Keratinocyte (primary cell): ENCODE measurements around the gene TNNT1. TPM values are rescaled to one million over a fixed set of nuclear protein-coding genes. Genes with fewer than 3 reads are reported as not detected.
A peak's percentile ranks its signal among the peaks of the same experiment; 100 is the strongest.

Experiments
- DNase-seq: peaks from one replicate; pipeline ENCODE4 v3.0.0-alpha.2; 2011; ENCODE audit warnings: low read depth, missing footprints, low spot score
- FAIRE-seq: peaks from 2 replicates; lab custom pipeline; 2011; peaks lifted over from hg19 to GRCh38; lab: Jason Lieb, UNC
- H2AFZ ChIP-seq: 2 replicates; pipeline ENCODE4 v1.6.0; 2012; ENCODE audit warnings: low read length, control low read depth, inconsistent platforms; ENCODE audit not compliant: control insufficient read depth
- H3K27ac ChIP-seq: 2 replicates; pipeline ENCODE4 v1.5.1; 2011; ENCODE audit warnings: low read length; ENCODE audit not compliant: control insufficient read depth, insufficient read depth
- H3K27me3 ChIP-seq: 3 replicates; pipeline ENCODE4 v1.6.0; 2011; ENCODE audit warnings: low read length; ENCODE audit not compliant: control insufficient read depth, insufficient read depth; ENCODE audit errors: extremely low read depth
- H3K36me3 ChIP-seq, 2 experiments: 2 replicates in 1 of 2; 3 replicates in 1 of 2; pipeline ENCODE4 v1.5.1; 2011; ENCODE audit warnings: low read length in 2 of 2, mild to moderate bottlenecking in 1 of 2; ENCODE audit not compliant: control insufficient read depth in 2 of 2, insufficient read depth in 2 of 2; ENCODE audit errors: extremely low read depth in 1 of 2
- H3K4me1 ChIP-seq: 3 replicates; pipeline ENCODE4 v1.5.1; 2011; ENCODE audit warnings: low read length; ENCODE audit not compliant: control insufficient read depth, insufficient read depth; ENCODE audit errors: extremely low read depth
- H3K4me2 ChIP-seq: 3 replicates; pipeline ENCODE4 v1.6.0; 2011; ENCODE audit warnings: low read depth, low read length; ENCODE audit not compliant: control insufficient read depth, insufficient read depth; ENCODE audit errors: extremely low read depth
- H3K4me3 ChIP-seq, 3 experiments: fragments of 200-600 bp in 1 of 3; sonication (generic) in 1 of 3; 2 replicates in 2 of 3; 3 replicates in 1 of 3; pipeline ENCODE4 v1.5.1; 2011 to 2016; ENCODE audit warnings: low read length in 3 of 3, mild to moderate bottlenecking in 3 of 3, control low read depth in 2 of 3, inconsistent platforms in 1 of 3, low read depth in 1 of 3, mixed read lengths in 1 of 3, mixed run types in 1 of 3, moderate library complexity in 1 of 3; ENCODE audit not compliant: control insufficient read depth in 2 of 3, insufficient read depth in 2 of 3; ENCODE audit errors: extremely low read depth in 1 of 3
- H3K79me2 ChIP-seq: 2 replicates; pipeline ENCODE4 v1.6.0; 2012; ENCODE audit warnings: low read length; ENCODE audit not compliant: control insufficient read depth, insufficient read depth
- H3K9ac ChIP-seq: 3 replicates; pipeline ENCODE4 v1.6.0; 2011; ENCODE audit warnings: low read length; ENCODE audit not compliant: control insufficient read depth, insufficient read depth; ENCODE audit errors: extremely low read depth
- H3K9me1 ChIP-seq: 3 replicates; pipeline ENCODE4 v1.6.0; 2011; ENCODE audit warnings: low read length; ENCODE audit not compliant: control insufficient read depth, insufficient read depth; ENCODE audit errors: extremely low read depth
- H3K9me3 ChIP-seq: 2 replicates; pipeline ENCODE4 v1.5.1; 2012; ENCODE audit warnings: low read depth, low read length; ENCODE audit not compliant: control insufficient read depth
- H4K20me1 ChIP-seq: 3 replicates; pipeline ENCODE4 v1.6.0; 2011; ENCODE audit warnings: low read length; ENCODE audit not compliant: control insufficient read depth, insufficient read depth; ENCODE audit errors: extremely low read depth
- EZH2 ChIP-seq: IDR thresholded peaks from one replicate; pipeline ENCODE4 v1.6.1; 2012; ENCODE audit warnings: inconsistent platforms, mild to moderate bottlenecking, low read length, moderate library complexity
- dilution Hi-C: fragments of 300-500 bp; cut with MboI; formaldehyde crosslinking; loops from one replicate; pipeline ENCODE4 v1.7.0; 2020; ENCODE audit warnings: low sequenced_read_pairs; ENCODE audit not compliant: extremely low pct_ligation_motif_present
- polyA plus RNA-seq, 5 experiments: library from polyadenylated mRNA; depleted of rRNA in 3 of 5; stranded (reverse) in 3 of 5; stranded (forward) in 1 of 5; unstranded in 1 of 5; fragments of >200 nt; gene quantifications; 1 replicate in 1 of 5; 2 replicates in 3 of 5; 3 replicates in 1 of 5; pipeline versions ENCODE4 v1.2.1 to v1.2.3, GENCODE V29; 2011 to 2012; ENCODE audit warnings: missing spikeins in 2 of 5, low read depth in 1 of 5, low replicate concordance in 1 of 5
- TF ChIP-seq, protein P1 (sequence below), 3 experiments: IDR thresholded peaks in 1 of 3; conservative IDR thresholded peaks in 1 of 3; optimal IDR thresholded peaks in 1 of 3; 2 replicates in 2 of 3; 3 replicates in 1 of 3; pipeline versions ENCODE3 to v1.5.1; 2011; ENCODE audit warnings: low read length in 3 of 3, mild to moderate bottlenecking in 3 of 3, moderate library complexity in 2 of 3, control low read depth in 1 of 3, inconsistent platforms in 1 of 3; ENCODE audit not compliant: insufficient read depth in 2 of 3; ENCODE audit errors: extremely low read depth in 1 of 3

Gene TNNT1
- polyA plus RNA-seq, 1 donor (not counting 4 experiments of a cell fraction or from before 2014, with no cell fraction given) = 99.6 TPM

DNA sequence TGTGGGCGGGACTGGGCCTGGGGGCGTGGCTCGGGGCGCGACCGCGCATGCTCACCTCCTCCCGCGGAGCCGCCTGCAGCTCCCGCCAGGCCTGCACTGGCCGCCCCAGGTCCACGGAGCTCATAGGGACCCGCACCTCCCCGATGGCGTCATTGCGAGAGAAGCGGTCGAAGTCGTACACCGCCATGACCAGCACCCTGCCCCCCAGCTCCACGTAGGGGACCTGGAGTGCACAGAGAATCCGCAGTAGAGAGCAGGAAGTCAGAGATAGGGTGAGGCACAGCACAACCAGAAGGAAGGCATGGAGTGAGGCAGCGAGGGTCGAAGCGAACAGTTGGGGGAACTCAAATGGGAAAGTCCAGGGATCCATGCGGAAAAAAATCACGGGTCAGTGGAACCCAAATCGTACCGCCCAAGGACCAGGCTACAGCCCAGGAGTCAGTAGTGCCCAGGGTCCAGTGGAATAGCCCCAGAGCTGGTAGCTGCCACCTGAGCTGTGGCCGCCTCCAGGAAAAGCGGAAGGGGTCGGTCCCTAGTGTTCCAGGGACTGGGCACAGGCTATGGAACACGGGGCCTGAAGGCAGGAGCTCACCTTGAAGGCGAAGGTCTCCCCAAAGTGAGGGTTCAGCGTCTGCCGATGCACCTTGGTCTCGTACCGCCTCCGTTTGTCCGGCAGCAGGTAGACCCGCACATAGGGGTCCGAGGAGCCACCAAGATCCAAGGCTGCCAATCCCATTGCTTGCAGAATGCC, 26.3 kb upstream of the TNNT1 start:
- Histone ChIP-seq H3K4me3 (no peak overlapping the region), H2AFZ (no peak overlapping the region), H3K9ac (no peak overlapping the region), H3K27ac (no peak overlapping the region), H3K4me2 (no peak overlapping the region), H3K9me3 (no peaks in the 10 kb centered on the region), H3K9me1 (no peaks in the 10 kb centered on the region), H3K27me3 (peaks cover under 1% of the 10 kb centered on the region), H4K20me1 (peaks cover 2% of the 10 kb centered on the region), H3K79me2 (no peaks in the 10 kb centered on the region), H3K4me1 (peaks cover 7% of the 10 kb centered on the region), H3K36me3 (peaks cover 0 to 4% of the 10 kb centered on the region in 2 experiments)
- DNase-seq = no peak
- FAIRE-seq = no peak
- dilution Hi-C loops = no loop called here
- TF ChIP-seq, protein P1, sequence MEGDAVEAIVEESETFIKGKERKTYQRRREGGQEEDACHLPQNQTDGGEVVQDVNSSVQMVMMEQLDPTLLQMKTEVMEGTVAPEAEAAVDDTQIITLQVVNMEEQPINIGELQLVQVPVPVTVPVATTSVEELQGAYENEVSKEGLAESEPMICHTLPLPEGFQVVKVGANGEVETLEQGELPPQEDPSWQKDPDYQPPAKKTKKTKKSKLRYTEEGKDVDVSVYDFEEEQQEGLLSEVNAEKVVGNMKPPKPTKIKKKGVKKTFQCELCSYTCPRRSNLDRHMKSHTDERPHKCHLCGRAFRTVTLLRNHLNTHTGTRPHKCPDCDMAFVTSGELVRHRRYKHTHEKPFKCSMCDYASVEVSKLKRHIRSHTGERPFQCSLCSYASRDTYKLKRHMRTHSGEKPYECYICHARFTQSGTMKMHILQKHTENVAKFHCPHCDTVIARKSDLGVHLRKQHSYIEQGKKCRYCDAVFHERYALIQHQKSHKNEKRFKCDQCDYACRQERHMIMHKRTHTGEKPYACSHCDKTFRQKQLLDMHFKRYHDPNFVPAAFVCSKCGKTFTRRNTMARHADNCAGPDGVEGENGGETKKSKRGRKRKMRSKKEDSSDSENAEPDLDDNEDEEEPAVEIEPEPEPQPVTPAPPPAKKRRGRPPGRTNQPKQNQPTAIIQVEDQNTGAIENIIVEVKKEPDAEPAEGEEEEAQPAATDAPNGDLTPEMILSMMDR (optimal IDR thresholded peaks at IDR 0.05 in 1 of 3, IDR thresholded peaks at IDR 0.05 in 1 of 3, conservative IDR thresholded peaks at IDR 0.05 in 1 of 3; ENCODE audit: extremely low read depth in 1 of 3, insufficient read depth in 2 of 3, low read length in 3 of 3) = no peak
- TF ChIP-seq EZH2 = no peak

DNA sequence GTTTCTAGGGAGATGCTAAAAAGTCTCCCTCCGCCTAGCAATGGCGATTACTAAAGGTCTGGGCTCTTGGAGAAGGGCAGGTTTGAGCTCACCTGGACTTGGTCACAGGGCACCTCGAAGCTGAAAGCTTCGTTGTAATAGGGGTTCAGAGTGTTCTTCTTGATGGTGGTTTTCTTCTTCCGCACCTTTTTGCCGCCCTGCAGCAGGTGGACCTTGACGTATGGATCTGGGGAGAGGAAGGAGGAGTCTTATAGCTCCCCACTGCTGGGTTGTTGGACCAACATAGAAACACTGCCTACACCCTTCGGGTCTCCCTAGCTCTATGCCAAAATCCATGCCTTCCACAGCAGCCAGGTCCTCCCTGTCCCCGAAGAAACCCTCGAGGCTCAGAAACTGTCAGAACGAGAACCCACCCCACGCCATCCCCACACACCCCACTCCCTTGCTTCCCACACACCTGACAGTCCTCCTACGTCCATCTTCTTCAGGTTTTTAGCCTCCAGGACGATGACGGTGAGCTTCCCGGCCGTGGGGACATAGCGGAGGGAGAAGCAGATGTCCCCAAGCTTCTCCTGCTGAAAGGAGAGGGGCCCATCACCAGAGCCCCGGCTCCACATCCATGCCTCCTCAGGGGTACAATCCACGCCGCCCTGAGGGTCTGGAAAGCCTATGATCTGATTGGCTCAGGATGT, 25.6 kb upstream of the TNNT1 start:
- no peaks in the 10 kb centered on the region for H3K79me2 ChIP-seq
- DNase-seq (no peak), FAIRE-seq (no peak)
- H3K9me3 ChIP-seq = no peaks in the 10 kb centered on the region
- H3K4me3 ChIP-seq = peak overlapping the region in 1 of 3 experiments; percentile 52
- no peak overlapping the region for H2AFZ ChIP-seq
- TF ChIP-seq, protein P1 (optimal IDR thresholded peaks at IDR 0.05 in 1 of 3, IDR thresholded peaks at IDR 0.05 in 1 of 3, conservative IDR thresholded peaks at IDR 0.05 in 1 of 3; ENCODE audit: extremely low read depth in 1 of 3, insufficient read depth in 2 of 3, low read length in 3 of 3) = no peak
- TF ChIP-seq EZH2 = no peak
- H3K27ac ChIP-seq = no peak overlapping the region
- H3K9me1 ChIP-seq = no peaks in the 10 kb centered on the region
- dilution Hi-C loops = no loop called here
- H3K9ac ChIP-seq = no peak overlapping the region
- no peaks in the 10 kb centered on the region for H3K27me3 ChIP-seq
- H4K20me1 ChIP-seq = peaks cover under 1% of the 10 kb centered on the region
- H3K4me1 ChIP-seq = peaks cover 4% of the 10 kb centered on the region
- peak overlapping the region; percentile 42 for H3K4me2 ChIP-seq
- peaks cover 0 to 4% of the 10 kb centered on the region in 2 experiments for H3K36me3 ChIP-seq
